Transverse colon (tissue), 4 donors: ENCODE results near the gene LAMC2. TPM values are rescaled to one million over a fixed set of nuclear protein-coding genes. Genes with fewer than 3 reads are reported as not detected.
A peak's percentile ranks its signal among the peaks of the same experiment; 100 is the strongest.

ENCODE experiments used
- DNase-seq: peaks from one replicate; pipeline ENCODE4 v3.0.0-alpha.2; 2019
- H3K27ac ChIP-seq, 4 donors: fragments of 200-600 bp; sonication (generic); 2 replicates each; pipeline ENCODE4 v1.5.1; 2016 to 2018; ENCODE audit warnings: inconsistent platforms in 4 of 4
- H3K27me3 ChIP-seq: fragments of 200-600 bp; sonication (generic); 2 replicates; pipeline ENCODE4 v1.5.1; 2017; ENCODE audit warnings: inconsistent platforms
- H3K36me3 ChIP-seq, 4 donors: fragments of 200-600 bp; sonication (generic); 2 replicates each; pipeline ENCODE4 v1.5.1; 2017 to 2019; ENCODE audit warnings: inconsistent platforms in 4 of 4
- H3K4me1 ChIP-seq, 4 donors: fragments of 200-600 bp; sonication (generic); 2 replicates each; pipeline ENCODE4 v1.5.1; 2017 to 2020; ENCODE audit warnings: inconsistent platforms in 4 of 4
- H3K4me3 ChIP-seq, 4 donors: fragments of 200-600 bp; sonication (generic); 1 replicate in 1 of 4; 2 replicates in 3 of 4; pipeline versions ENCODE4 v1.5.1 to v1.6.1; 2017 to 2019; ENCODE audit warnings: inconsistent platforms in 4 of 4
- H3K9me3 ChIP-seq, 2 donors: fragments of 200-600 bp; sonication (generic); 2 replicates each; pipeline ENCODE4 v1.5.1; 2017 to 2019; ENCODE audit warnings: inconsistent platforms in 2 of 2
- CTCF ChIP-seq, 5 experiments: fragments of 200-600 bp in 3 of 5; fragments of 450-650 bp in 2 of 5; sonication (generic) in 3 of 5; IDR thresholded peaks; 1 replicate in 2 of 5; 2 replicates in 3 of 5; pipeline ENCODE4 v1.5.1; 2016 to 2017; ENCODE audit warnings: antibody characterized with exemption in 5 of 5, inconsistent platforms in 3 of 5, mild to moderate bottlenecking in 2 of 5, moderate library complexity in 1 of 5
- EP300 ChIP-seq: sonication (generic); formaldehyde crosslinking; IDR thresholded peaks from one replicate; pipeline ENCODE4 v1.6.1; 2017; ENCODE audit warnings: antibody characterized with exemption, low read depth
- POLR2A ChIP-seq: fragments of 450-650 bp; IDR thresholded peaks from one replicate; pipeline ENCODE4 v1.6.1; 2016; ENCODE audit warnings: antibody characterized with exemption, mild to moderate bottlenecking, moderate library complexity
- POLR2AphosphoS5 ChIP-seq, 3 donors: sonication (generic); formaldehyde crosslinking; IDR thresholded peaks; one replicate each; pipeline ENCODE4 v1.6.1; 2016; ENCODE audit warnings: antibody characterized with exemption in 3 of 3
- WGBS, 2 donors: methylation state at CpG; one replicate each; pipeline ENCODE4 v1.1.5; 2018; ENCODE audit warnings: low coverage in 1 of 2; 5-methylcytosine and 5-hydroxymethylcytosine counted together
- in situ Hi-C, 4 donors: fragments of 200-750 bp; cut with MboI; loops; one replicate each; pipeline versions ENCODE4 v1.15.0 to v1.15.1; 2017; ENCODE audit warnings: low sequenced_read_pairs in 3 of 4, low pct_ligation_motif_present in 1 of 4, low pct_unique_long_range_greater_than_20kb in 1 of 4
- intact Hi-C: fragments of 100-400 bp; cut with DNase I; formaldehyde crosslinking; loops from one replicate; pipeline ENCODE4 v1.15.1; 2023; ENCODE audit warnings: low total_unique reads
- total RNA-seq, 4 donors: library from RNA; depleted of rRNA; stranded (reverse); fragments of >200 nt; gene quantifications; one replicate each; pipeline ENCODE4 v1.1.0, GENCODE V29; 2016

Gene LAMC2
- total RNA-seq, 4 donors from 2014 or later: 9.7 to 25.9 (median 16.1) TPM

- Histone ChIP-seq H3K27me3 (no peaks in the 10 kb centered on the region), H3K9me3 (no peaks in the 10 kb centered on the region), H3K36me3 (no peaks in the 10 kb centered on the region), H3K4me1 (peaks cover 0 to 22% (median 2%) of the 10 kb centered on the region in 4 donors), H3K4me3 (no peak overlapping the region), H3K27ac (no peak overlapping the region)
- in situ Hi-C loops (no loop called here), intact Hi-C loops (no loop called here)
- TF ChIP-seq EP300: no peak
- no peak for TF ChIP-seq POLR2A
- TF ChIP-seq POLR2AphosphoS5 (IDR thresholded peaks at IDR 0.05): no peak
- TF ChIP-seq CTCF (IDR thresholded peaks at IDR 0.05): no peak
- DNase-seq: no peak
- 37 to 58% methylated on average over 4 to 7 of the region's 7 CpGs for WGBS, 2 donors
Observed at GRCh38 chr1:183152180-183152579, 33.9 kb upstream of the LAMC2 start.

DNA sequence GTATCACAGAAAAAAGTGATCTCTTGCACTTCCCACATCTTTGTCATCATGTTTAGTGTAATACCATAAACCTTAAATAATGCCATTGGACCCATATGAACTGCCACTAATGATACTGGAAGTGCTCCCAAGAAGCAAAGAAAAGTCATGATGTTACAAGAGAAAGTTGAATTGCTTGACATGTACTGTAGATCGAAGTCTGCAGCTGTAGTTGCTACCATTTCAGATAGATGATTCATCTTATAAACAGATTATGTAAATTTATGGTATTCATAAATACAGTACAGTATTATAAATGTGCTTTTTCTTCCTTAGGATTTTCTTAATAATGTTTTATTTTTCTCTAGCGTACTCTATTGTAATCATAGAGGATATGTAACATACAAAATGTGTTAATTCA is 30.1 kb upstream of the LAMC2 start:
- no peak for DNase-seq
- Histone ChIP-seq H3K27me3 (no peaks in the 10 kb centered on the region), H3K27ac (no peak overlapping the region), H3K36me3 (no peaks in the 10 kb centered on the region), H3K4me1 (peaks cover 0 to 9% (median 0%) of the 10 kb centered on the region in 4 donors), H3K4me3 (no peak overlapping the region), H3K9me3 (no peaks in the 10 kb centered on the region)
- TF ChIP-seq POLR2A (no peak), POLR2AphosphoS5 (IDR thresholded peaks at IDR 0.05) (no peak), CTCF (IDR thresholded peaks at IDR 0.05) (no peak), EP300 (no peak)
- intact Hi-C loops: no loop called here
- in situ Hi-C loops: no loop called here
- 69 to 73% methylated on average over 2 of the region's 2 CpGs for WGBS, 2 donors

DNA sequence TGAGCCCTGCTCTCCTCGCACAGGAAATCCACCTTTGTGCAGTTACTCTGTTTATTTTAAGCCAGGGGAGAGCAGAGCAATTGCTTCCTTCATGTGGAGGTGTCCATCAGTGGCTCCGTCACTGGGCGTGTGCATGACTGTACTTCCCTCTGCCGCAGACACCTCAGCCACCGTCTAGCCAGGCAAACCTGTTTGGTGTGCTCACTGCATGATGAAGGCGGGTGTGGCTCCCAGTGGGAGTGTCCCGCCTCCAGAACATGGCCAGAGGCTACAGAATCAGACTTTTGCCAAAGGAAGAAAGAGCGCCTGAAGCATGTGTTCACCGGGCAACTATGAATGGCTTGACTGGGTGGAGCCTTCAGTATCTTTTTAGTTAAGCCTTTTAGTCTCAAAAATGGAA is 26.1 kb upstream of the LAMC2 start:
- TF ChIP-seq EP300 (no peak), POLR2AphosphoS5 (IDR thresholded peaks at IDR 0.05) (peak in 2 of 3 donors; percentile 68 to 79), POLR2A (no peak), CTCF (IDR thresholded peaks at IDR 0.05) (no peak)
- Histone ChIP-seq H3K4me1 (peaks cover 0 to 4% (median 0%) of the 10 kb centered on the region in 4 donors), H3K9me3 (no peaks in the 10 kb centered on the region), H3K27me3 (no peaks in the 10 kb centered on the region), H3K4me3 (no peak overlapping the region), H3K27ac (peak overlapping the region; percentile 14 to 60 (median 45)), H3K36me3 (no peaks in the 10 kb centered on the region)
- peak; percentile 91 for DNase-seq
- intact Hi-C loops: no loop called here
- in situ Hi-C loops: no loop called here
- WGBS, 2 donors: 60 to 68% methylated on average over 7 to 8 of the region's 9 CpGs

- no peaks in the 10 kb centered on the region for H3K4me1 ChIP-seq
- H3K9me3 ChIP-seq: no peaks in the 10 kb centered on the region
- H3K36me3 ChIP-seq: no peaks in the 10 kb centered on the region
- in situ Hi-C loops: no loop called here
- no peak for DNase-seq
- H3K27ac ChIP-seq: no peak overlapping the region
- WGBS, 2 donors: 74% methylated on average over 3 of the region's 3 CpGs; no CpG with 5 or more reads in 1 of the 2 donors
- no peak for TF ChIP-seq CTCF (IDR thresholded peaks at IDR 0.05)
- no peak for TF ChIP-seq EP300
- no peak for TF ChIP-seq POLR2AphosphoS5 (IDR thresholded peaks at IDR 0.05)
- no peak for TF ChIP-seq POLR2A
- H3K27me3 ChIP-seq: no peaks in the 10 kb centered on the region
- H3K4me3 ChIP-seq: no peak overlapping the region
- intact Hi-C loops: no loop called here
Observed at GRCh38 chr1:183161391-183161790, 24.7 kb upstream of the LAMC2 start.
